HepG2 (cell line): ENCODE measurements around the gene MTARC1.

Experiments
- DRAP1 ChIP-seq: IDR thresholded peaks from 2 replicates; pipeline ENCODE4 v1.6.1; 2016; ENCODE audit warnings: missing genetic modification reagents, missing compliant biosample characterization
- HDAC6 ChIP-seq: fragments of 200-600 bp; sonication (generic); IDR thresholded peaks from 2 replicates; pipeline ENCODE4 v1.7.0; 2017; ENCODE audit warnings: mild to moderate bottlenecking, antibody characterized with exemption, low read length, low read depth
- HMG20B ChIP-seq: conservative IDR thresholded peaks from 2 replicates; pipeline ENCODE4 v1.6.1; 2016; ENCODE audit warnings: missing genetic modification reagents, missing compliant biosample characterization
- KAT7 ChIP-seq: IDR thresholded peaks from 2 replicates; pipeline ENCODE4 v1.6.1; 2018; ENCODE audit warnings: borderline replicate concordance, missing compliant biosample characterization
- YEATS4 ChIP-seq: sonication (generic); formaldehyde crosslinking; IDR thresholded peaks from 2 replicates; pipeline ENCODE4 v1.4.0; 2020; ENCODE audit warnings: missing genetic modification reagents, borderline replicate concordance
- ZBTB20 ChIP-seq: sonication (generic); formaldehyde crosslinking; IDR thresholded peaks from 2 replicates; pipeline ENCODE4 v1.8.1; 2023; ENCODE audit warnings: missing genetic modification reagents, low read depth, mild to moderate bottlenecking, borderline replicate concordance
- ZNF670 ChIP-seq: sonication (generic); formaldehyde crosslinking; IDR thresholded peaks from 2 replicates; pipeline ENCODE4 v1.8.0; 2022; ENCODE audit warnings: mild to moderate bottlenecking, missing genetic modification reagents, borderline replicate concordance
- ZNF766 ChIP-seq: sonication (generic); formaldehyde crosslinking; IDR thresholded peaks from 2 replicates; pipeline ENCODE4 v1.5.0; 2020; ENCODE audit warnings: missing genetic modification reagents, borderline replicate concordance
- TF ChIP-seq, protein P1 (sequence below), 2 experiments: IDR thresholded peaks; 2 replicates each; pipeline ENCODE4 v1.6.1; 2011 to 2012; ENCODE audit warnings: low read length in 2 of 2, borderline replicate concordance in 1 of 2, low read depth in 1 of 2, mild to moderate bottlenecking in 1 of 2, moderate library complexity in 1 of 2

GRCh38 chr1:220775240-220775853 is 11.4 kb upstream of the MTARC1 start:
- TF ChIP-seq HDAC6 (no peak), HMG20B (CRISPR knock-in tag) (no peak), ZBTB20 (CRISPR knock-in tag) (no peak), KAT7 (CRISPR knock-in tag) (no peak), ZNF766 (CRISPR knock-in tag) (no peak), YEATS4 (CRISPR knock-in tag) (no peak), ZNF670 (CRISPR knock-in tag) (no peak), DRAP1 (CRISPR knock-in tag) (no peak)
- TF ChIP-seq, protein P1, sequence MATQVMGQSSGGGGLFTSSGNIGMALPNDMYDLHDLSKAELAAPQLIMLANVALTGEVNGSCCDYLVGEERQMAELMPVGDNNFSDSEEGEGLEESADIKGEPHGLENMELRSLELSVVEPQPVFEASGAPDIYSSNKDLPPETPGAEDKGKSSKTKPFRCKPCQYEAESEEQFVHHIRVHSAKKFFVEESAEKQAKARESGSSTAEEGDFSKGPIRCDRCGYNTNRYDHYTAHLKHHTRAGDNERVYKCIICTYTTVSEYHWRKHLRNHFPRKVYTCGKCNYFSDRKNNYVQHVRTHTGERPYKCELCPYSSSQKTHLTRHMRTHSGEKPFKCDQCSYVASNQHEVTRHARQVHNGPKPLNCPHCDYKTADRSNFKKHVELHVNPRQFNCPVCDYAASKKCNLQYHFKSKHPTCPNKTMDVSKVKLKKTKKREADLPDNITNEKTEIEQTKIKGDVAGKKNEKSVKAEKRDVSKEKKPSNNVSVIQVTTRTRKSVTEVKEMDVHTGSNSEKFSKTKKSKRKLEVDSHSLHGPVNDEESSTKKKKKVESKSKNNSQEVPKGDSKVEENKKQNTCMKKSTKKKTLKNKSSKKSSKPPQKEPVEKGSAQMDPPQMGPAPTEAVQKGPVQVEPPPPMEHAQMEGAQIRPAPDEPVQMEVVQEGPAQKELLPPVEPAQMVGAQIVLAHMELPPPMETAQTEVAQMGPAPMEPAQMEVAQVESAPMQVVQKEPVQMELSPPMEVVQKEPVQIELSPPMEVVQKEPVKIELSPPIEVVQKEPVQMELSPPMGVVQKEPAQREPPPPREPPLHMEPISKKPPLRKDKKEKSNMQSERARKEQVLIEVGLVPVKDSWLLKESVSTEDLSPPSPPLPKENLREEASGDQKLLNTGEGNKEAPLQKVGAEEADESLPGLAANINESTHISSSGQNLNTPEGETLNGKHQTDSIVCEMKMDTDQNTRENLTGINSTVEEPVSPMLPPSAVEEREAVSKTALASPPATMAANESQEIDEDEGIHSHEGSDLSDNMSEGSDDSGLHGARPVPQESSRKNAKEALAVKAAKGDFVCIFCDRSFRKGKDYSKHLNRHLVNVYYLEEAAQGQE (IDR thresholded peaks at IDR 0.05; ENCODE audit: borderline replicate concordance in 1 of 2, low read depth in 1 of 2, low read length in 2 of 2) = no peak
